IPS-18c (cell line): ENCODE results near the gene KIF3B.
"Not testable (repeated sequence)": the region's sequence is repeated elsewhere in the genome, so short reads cannot be mapped to it uniquely, and the experiment has no call there.

ENCODE experiments used
- H3K4me3 ChIP-seq: 2 replicates; pipeline ENCODE4 v1.7.0; 2013; ENCODE audit warnings: low read depth, mild to moderate bottlenecking, low read length, moderate library complexity; ENCODE audit not compliant: insufficient read depth
- H3K9me3 ChIP-seq: one replicate; pipeline ENCODE4 v1.6.1; 2013; ENCODE audit warnings: mild to moderate bottlenecking, low read length, moderate library complexity; ENCODE audit not compliant: control insufficient read depth, insufficient read depth

KIF3B gene

GRCh38 chr20:32382102-32382950, 104.9 kb downstream of the KIF3B start:
- Histone ChIP-seq H3K4me3 (no peak overlapping the region), H3K9me3 (no peaks in the 10 kb centered on the region)

DNA sequence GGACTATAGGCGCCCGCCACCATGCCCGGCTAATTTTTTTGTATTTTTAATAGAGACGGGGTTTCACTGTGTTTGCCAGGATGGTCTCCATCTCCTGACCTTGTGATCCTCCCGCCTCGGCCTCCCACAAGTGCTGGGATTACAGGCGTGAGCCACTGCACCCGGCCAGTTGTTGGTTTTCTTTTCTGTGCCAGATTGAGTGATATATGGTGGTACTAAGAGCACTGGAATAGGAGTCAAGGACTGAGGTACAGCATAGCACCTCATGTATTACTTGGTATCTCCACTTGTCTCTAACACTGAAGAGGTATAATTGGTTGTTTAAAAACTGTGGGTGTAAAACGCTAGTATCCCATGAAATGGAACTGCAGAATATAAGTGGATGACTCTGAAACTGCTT, 106.0 kb downstream of the KIF3B start:
- H3K4me3 ChIP-seq, H3K9me3 ChIP-seq: not testable (repeated sequence)
